GM18951 (cell line): ENCODE results near the gene AIF1.

Source experiments
- POLR2A ChIP-seq: IDR thresholded peaks from 4 replicates; pipeline ENCODE4 v1.6.1; 2011; ENCODE audit warnings: mild to moderate bottlenecking; ENCODE audit not compliant: insufficient read length, insufficient read depth; ENCODE audit errors: extremely low read depth
- in situ Hi-C: fragments of 300-500 bp; cut with MboI; formaldehyde crosslinking; loops from one replicate; pipeline ENCODE4 v1.12.0; 2022; ENCODE audit warnings: low sequenced_read_pairs, mixed read lengths, inconsistent platforms; ENCODE audit not compliant: unreplicated experiment

Gene AIF1

GRCh38 chr6:31661262-31662123, 46.5 kb downstream of the AIF1 start:
- in situ Hi-C loops, result no loop called here
- TF ChIP-seq POLR2A, result no peak

GRCh38 chr6:31662124-31662723, 47.2 kb downstream of the AIF1 start:
- in situ Hi-C loops, result no loop called here
- TF ChIP-seq POLR2A, result no peak

- TF ChIP-seq POLR2A, result no peak
- in situ Hi-C loops, result no loop called here
These were observed 48.3 kb downstream of the AIF1 start for GRCh38 chr6:31663126-31663960.

GRCh38 chr6:31663961-31664789, 49.1 kb downstream of the AIF1 start:
- in situ Hi-C loops, result no loop called here
- no peak for TF ChIP-seq POLR2A

GRCh38 chr6:31664790-31665500, 49.9 kb downstream of the AIF1 start, which contains the start of gene GPANK1:
Gene GPANK1, minus strand, starts transcription at chr6:31664997. Its CDS starts 519 bp downstream, at chr6:31664478.
- in situ Hi-C loops, result no loop called here
- peak; percentile 20 for TF ChIP-seq POLR2A

- in situ Hi-C loops, result no loop called here
- TF ChIP-seq POLR2A, result peak; percentile 79
These were observed 50.7 kb downstream of the AIF1 start, which contains the start of gene CSNK2B for GRCh38 chr6:31665501-31666336. Gene CSNK2B, plus strand, starts transcription at chr6:31666080. Its CDS starts 752 bp downstream, at chr6:31666832.

GRCh38 chr6:31666337-31666965, 51.4 kb downstream of the AIF1 start:
- TF ChIP-seq POLR2A, result no peak
- in situ Hi-C loops, result no loop called here
